Ovary (tissue), 9 donors: ENCODE results near the gene PTPN3. TPM values are rescaled to one million over a fixed set of nuclear protein-coding genes. Genes with fewer than 3 reads are reported as not detected.

ENCODE experiments used
- DNase-seq, 5 donors: peaks; one replicate each; pipeline ENCODE4 v3.0.0-alpha.2; 2019 to 2020
- H3K27ac ChIP-seq, 2 donors: fragments of 200-600 bp; one replicate each; pipeline versions ENCODE4 v1.5.1 to v1.8.0; 2019 to 2022
- H3K27me3 ChIP-seq: fragments of 200-600 bp; one replicate; pipeline ENCODE4 v1.8.0; 2022
- H3K36me3 ChIP-seq: fragments of 200-600 bp; sonication (generic); one replicate; pipeline ENCODE4 v1.5.1; 2019
- H3K4me1 ChIP-seq: one replicate; pipeline ENCODE4 v1.8.1; 2013; ENCODE audit warnings: mild to moderate bottlenecking, moderate library complexity; ENCODE audit not compliant: insufficient read depth
- H3K4me3 ChIP-seq: fragments of 200-600 bp; sonication (generic); one replicate; pipeline ENCODE4 v1.5.1; 2017
- H3K9me3 ChIP-seq, 2 donors: fragments of 200-600 bp in 1 of 2; sonication (generic) in 1 of 2; one replicate each; pipeline versions ENCODE4 v1.5.1 to v1.8.1; 2013 to 2019; ENCODE audit warnings: mild to moderate bottlenecking in 1 of 2, moderate library complexity in 1 of 2
- EP300 ChIP-seq: sonication (generic); formaldehyde crosslinking; IDR thresholded peaks from one replicate; pipeline ENCODE4 v1.6.1; 2017; ENCODE audit warnings: antibody characterized with exemption
- POLR2A ChIP-seq: fragments of 450-650 bp; IDR thresholded peaks from one replicate; pipeline ENCODE4 v1.6.1; 2017; ENCODE audit warnings: antibody characterized with exemption, mild to moderate bottlenecking, moderate library complexity
- WGBS, 3 donors: extraction: QIAGEN DNeasy Blood & Tissue Kit in 1 of 3; methylation state at CpG; one replicate each; pipeline versions ENCODE4 v1.1.5 to v1.1.7; 2013 to 2017; 5-methylcytosine and 5-hydroxymethylcytosine counted together
- intact Hi-C, 4 donors: fragments of 100-400 bp; cut with DNase I; formaldehyde crosslinking; loops; one replicate each; pipeline versions ENCODE4 v1.11.0 to v1.15.1; 2022 to 2023
- polyA plus RNA-seq, 2 donors: library from polyadenylated mRNA; stranded (reverse); fragments of 200-250 nt in 1 of 2; fragments of 350-450 nt in 1 of 2; fragmentation: Illumina TruSeq in 1 of 2; extraction: RNeasy Lipid Tissue Mini Kit (QIAGEN cat#74804) in 1 of 2; gene quantifications; one replicate each; pipeline ENCODE4 v1.2.3, GENCODE V29; 2013 to 2014
- total RNA-seq, 7 donors: library from RNA; depleted of rRNA in 2 of 7; stranded (reverse); fragments of >200 nt in 2 of 7; fragmentation: NEBNext Ultra II Directional in 3 of 7; extraction: Animal tissue kit (Norgen Biotek cat#: 25700) in 3 of 7; gene quantifications; one replicate each; pipeline versions ENCODE4 v1.1.0 to v1.2.4, GENCODE V29; 2016 to 2023
- TF ChIP-seq, protein P1 (sequence below), 3 donors: fragments of 450-650 bp in 2 of 3; fragments of 200-600 bp in 1 of 3; IDR thresholded peaks; one replicate each; pipeline versions ENCODE4 v1.5.1 to v1.8.0; 2016 to 2022; ENCODE audit warnings: antibody characterized with exemption in 3 of 3, mild to moderate bottlenecking in 1 of 3
- donor health status: DM: no; HTN: no; CAD: no; lungs with moderate emphysema.
- donor health status: DM: no; HTN: no; CAD: no.
- donor health status: Bipolar disorder and iron deficiency.
- donor health status: DM: yes; HTN: yes; CAD: no.
- donor health status: DM: no; HTN: no; CAD: no.
- donor health status: DM: yes; HTN: yes; CAD: no.

The PTPN3 gene
- total and polyA plus RNA-seq, 9 donors: 0.20 to 17.8 (median 1.6) TPM

DNA sequence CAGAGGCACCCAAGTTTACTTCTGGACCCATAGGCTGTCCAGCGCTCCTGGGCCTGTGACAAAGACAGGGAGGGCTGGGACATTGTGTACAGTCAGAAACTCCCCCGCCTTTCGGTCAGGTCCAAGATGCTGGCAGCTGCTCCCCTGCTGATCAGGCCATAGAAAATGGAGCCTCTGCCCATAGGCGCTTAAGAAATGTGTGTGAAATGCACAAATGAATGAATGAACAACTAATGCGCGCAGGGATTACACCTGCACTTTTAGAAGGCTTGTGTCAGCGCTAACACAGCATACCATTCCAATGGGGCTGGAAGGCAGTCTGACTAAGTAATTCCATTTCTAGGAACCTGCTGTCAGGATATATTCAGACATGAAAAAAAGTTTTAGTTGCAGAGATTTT, 16.3 kb downstream of the PTPN3 start:
- Histone ChIP-seq H3K36me3 (no peaks in the 10 kb centered on the region), H3K27ac (no peak overlapping the region), H3K4me3 (no peak overlapping the region), H3K4me1 (no peaks in the 10 kb centered on the region), H3K9me3 (no peaks in the 10 kb centered on the region), H3K27me3 (no peaks in the 10 kb centered on the region)
- WGBS, 3 donors: 72 to 82% (median 77%) methylated on average over 7 of the region's 7 CpGs
- no peak for DNase-seq
- TF ChIP-seq, protein P1, sequence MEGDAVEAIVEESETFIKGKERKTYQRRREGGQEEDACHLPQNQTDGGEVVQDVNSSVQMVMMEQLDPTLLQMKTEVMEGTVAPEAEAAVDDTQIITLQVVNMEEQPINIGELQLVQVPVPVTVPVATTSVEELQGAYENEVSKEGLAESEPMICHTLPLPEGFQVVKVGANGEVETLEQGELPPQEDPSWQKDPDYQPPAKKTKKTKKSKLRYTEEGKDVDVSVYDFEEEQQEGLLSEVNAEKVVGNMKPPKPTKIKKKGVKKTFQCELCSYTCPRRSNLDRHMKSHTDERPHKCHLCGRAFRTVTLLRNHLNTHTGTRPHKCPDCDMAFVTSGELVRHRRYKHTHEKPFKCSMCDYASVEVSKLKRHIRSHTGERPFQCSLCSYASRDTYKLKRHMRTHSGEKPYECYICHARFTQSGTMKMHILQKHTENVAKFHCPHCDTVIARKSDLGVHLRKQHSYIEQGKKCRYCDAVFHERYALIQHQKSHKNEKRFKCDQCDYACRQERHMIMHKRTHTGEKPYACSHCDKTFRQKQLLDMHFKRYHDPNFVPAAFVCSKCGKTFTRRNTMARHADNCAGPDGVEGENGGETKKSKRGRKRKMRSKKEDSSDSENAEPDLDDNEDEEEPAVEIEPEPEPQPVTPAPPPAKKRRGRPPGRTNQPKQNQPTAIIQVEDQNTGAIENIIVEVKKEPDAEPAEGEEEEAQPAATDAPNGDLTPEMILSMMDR (IDR thresholded peaks at IDR 0.05): no peak
- TF ChIP-seq POLR2A: no peak
- TF ChIP-seq EP300: no peak
- intact Hi-C loops: no loop called here

DNA sequence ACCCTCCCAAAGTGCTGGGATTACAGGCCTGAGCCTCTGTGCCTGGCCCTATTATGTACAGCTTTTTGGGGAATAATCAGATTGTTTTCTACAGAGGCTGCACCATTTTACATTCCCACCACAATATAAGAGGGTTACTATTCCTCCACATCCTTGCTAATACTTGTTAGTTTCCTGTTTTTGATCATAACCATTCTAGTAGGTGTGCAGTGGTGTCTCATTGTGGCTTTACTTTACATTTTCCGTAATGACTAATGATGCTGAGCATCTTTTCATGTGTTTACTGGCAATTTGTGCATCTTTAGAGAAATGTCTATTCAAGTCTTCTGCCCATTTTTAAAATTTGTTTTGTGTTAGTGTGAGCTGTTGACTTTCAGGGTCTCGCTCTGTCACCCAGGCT, 18.3 kb downstream of the PTPN3 start:
- no peaks in the 10 kb centered on the region for H3K36me3 ChIP-seq
- no peaks in the 10 kb centered on the region for H3K4me1 ChIP-seq
- 96 to 97% (median 96%) methylated on average over 2 of the region's 2 CpGs for WGBS, 3 donors
- H3K9me3 ChIP-seq: no peaks in the 10 kb centered on the region
- H3K27me3 ChIP-seq: no peaks in the 10 kb centered on the region
- TF ChIP-seq POLR2A (no peak), EP300 (no peak)
- TF ChIP-seq, protein P1 (IDR thresholded peaks at IDR 0.05): no peak
- intact Hi-C loops: no loop called here
- H3K27ac ChIP-seq: no peak overlapping the region
- no peak overlapping the region for H3K4me3 ChIP-seq
- no peak for DNase-seq

DNA sequence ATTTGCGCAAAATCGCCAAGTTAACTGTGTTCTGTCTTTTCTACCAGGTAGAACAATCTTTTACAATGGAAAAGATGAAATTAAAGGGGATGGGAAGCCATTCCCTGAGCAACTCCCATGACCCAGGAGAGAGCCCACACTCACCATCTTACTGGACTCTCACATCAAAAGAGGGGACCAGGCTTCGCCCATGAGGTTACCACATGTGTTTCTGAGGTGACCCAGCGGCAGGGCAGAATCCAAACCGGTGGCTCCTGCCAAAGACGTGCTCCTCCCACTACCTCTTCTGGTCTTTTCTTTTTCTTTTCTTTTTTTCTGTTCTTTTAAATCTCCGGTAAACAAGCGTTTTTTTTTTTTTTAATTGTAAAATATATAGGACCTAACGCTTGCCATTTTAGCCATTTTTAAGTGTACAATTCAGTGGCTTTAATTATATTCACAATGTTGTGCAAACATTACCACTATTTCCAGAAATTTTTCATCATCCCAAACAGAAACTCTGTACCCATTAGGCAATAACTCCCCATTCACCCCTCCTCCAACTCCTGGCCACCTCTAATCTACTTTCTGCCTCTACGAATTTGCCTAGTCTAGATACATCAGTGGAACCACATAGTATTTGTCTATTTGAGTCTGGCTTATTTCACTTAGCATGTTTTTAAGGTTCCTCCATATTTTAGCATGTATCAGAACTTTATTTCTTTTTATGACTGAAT, 19.3 kb downstream of the PTPN3 start:
- TF ChIP-seq EP300 (no peak), POLR2A (no peak)
- TF ChIP-seq, protein P1 (IDR thresholded peaks at IDR 0.05): no peak
- Histone ChIP-seq H3K27me3 (no peaks in the 10 kb centered on the region), H3K9me3 (no peaks in the 10 kb centered on the region), H3K36me3 (no peaks in the 10 kb centered on the region), H3K4me1 (no peaks in the 10 kb centered on the region), H3K27ac (no peak overlapping the region), H3K4me3 (no peak overlapping the region)
- no peak for DNase-seq
- intact Hi-C loops: no loop called here
- 83 to 90% (median 83%) methylated on average over 10 of the region's 10 CpGs for WGBS, 3 donors

DNA sequence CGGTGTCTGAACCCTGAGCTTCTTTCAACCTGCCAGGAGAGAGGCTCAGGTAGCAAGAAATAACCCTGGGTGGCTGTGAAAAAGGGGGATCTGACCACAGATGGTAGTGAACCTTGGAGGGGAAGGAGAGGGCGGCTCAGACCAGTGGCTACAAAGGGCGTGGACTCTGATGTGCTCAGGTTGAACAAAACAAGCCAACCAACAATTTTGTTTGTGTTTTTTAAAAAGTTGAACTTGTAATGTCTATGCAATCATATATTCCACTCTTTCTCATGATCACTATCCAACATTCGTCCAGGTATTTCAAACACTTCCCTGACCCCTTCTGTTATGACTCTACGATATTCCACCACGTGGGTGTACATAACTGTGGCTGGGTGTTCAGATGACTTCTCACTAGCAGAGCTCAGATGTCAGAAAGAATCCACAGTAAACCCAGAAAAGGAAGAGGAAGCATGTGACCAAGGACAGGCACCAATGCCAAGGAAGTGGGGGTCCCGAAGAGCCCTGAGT, 20.0 kb downstream of the PTPN3 start:
- no peaks in the 10 kb centered on the region for H3K27me3 ChIP-seq
- no peaks in the 10 kb centered on the region for H3K9me3 ChIP-seq
- no peak for DNase-seq
- no peak overlapping the region for H3K4me3 ChIP-seq
- TF ChIP-seq, protein P1 (IDR thresholded peaks at IDR 0.05): no peak
- no peak for TF ChIP-seq EP300
- TF ChIP-seq POLR2A: no peak
- WGBS, 3 donors: 83 to 88% (median 85%) methylated on average over 7 of the region's 7 CpGs
- H3K36me3 ChIP-seq: no peaks in the 10 kb centered on the region
- intact Hi-C loops: no loop called here
- H3K27ac ChIP-seq: no peak overlapping the region
- no peaks in the 10 kb centered on the region for H3K4me1 ChIP-seq
